ENCODE measurements around the gene ACIN1. TPM values are rescaled to one million over a fixed set of nuclear protein-coding genes. Genes with fewer than 3 reads are reported as not detected.
A peak's percentile ranks its signal among the peaks of the same experiment; 100 is the strongest.

Gene ACIN1
- total and polyA plus RNA-seq, 9 donors: 83.3 to 165 (median 135) TPM

DNA sequence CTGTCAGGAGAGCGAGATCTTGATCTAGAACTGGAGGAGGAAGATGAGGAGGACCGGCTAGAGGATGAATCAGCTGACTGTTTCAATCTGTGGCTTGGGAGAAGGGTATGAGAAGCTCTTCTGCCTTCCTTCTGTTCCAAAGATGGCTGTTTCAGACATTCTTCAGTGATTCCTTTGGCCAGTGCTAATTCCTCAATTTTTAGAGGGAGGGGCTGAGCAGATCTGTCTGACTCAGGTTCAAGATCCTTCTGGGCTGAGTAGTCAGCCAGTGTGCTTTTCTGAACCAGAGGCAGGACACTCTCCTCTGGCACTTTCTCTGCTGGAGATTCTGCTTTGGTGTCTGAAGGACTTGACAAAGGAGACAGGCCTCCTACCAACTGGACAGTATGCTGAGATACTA lies 15.2 kb downstream of the ACIN1 start:
- no peak overlapping the region for H3K27ac ChIP-seq
- no peak for DNase-seq
- WGBS, 3 donors: 75 to 80% (median 80%) methylated on average over 2 of the region's 2 CpGs

DNA sequence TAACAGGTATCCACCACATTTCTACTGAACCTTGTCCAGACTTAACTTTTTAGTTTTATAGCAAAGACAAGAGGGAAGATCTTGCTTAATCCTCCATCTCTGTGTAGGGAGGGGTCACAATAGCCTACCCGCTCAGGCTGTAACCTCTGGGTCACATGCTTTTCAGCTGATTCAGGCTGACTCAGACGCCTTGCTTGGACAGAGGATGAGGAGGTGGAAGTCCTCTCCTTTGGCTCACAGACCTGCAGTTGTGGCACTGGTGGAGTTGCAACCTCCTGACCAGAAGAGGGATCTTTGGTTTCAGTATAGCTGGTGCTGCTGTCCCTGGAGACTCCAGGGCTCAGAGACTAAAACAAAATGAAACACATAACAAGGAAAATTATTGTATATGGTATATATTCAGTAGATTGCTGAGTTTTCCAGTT lies 16.2 kb downstream of the ACIN1 start:
- TF ChIP-seq, protein P1, sequence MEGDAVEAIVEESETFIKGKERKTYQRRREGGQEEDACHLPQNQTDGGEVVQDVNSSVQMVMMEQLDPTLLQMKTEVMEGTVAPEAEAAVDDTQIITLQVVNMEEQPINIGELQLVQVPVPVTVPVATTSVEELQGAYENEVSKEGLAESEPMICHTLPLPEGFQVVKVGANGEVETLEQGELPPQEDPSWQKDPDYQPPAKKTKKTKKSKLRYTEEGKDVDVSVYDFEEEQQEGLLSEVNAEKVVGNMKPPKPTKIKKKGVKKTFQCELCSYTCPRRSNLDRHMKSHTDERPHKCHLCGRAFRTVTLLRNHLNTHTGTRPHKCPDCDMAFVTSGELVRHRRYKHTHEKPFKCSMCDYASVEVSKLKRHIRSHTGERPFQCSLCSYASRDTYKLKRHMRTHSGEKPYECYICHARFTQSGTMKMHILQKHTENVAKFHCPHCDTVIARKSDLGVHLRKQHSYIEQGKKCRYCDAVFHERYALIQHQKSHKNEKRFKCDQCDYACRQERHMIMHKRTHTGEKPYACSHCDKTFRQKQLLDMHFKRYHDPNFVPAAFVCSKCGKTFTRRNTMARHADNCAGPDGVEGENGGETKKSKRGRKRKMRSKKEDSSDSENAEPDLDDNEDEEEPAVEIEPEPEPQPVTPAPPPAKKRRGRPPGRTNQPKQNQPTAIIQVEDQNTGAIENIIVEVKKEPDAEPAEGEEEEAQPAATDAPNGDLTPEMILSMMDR (IDR thresholded peaks at IDR 0.05): no peak
- TF ChIP-seq POLR2A (IDR thresholded peaks at IDR 0.05) (no peak), EP300 (IDR thresholded peaks at IDR 0.05) (no peak)
- H3K9me3 ChIP-seq: no peaks in the 10 kb centered on the region
- intact Hi-C loops (cut with DNase I): no loop called here
- DNase-seq: peak in 2 of 5 donors; percentile 55 to 64
- H3K4me3 ChIP-seq: no peak overlapping the region
- no peaks in the 10 kb centered on the region for H3K4me1 ChIP-seq (ENCODE audit: insufficient read depth)
- H3K27ac ChIP-seq: no peak overlapping the region
- WGBS, 3 donors: 6 to 14% (median 7%) methylated on average over 2 of the region's 2 CpGs
- no peaks in the 10 kb centered on the region for H3K36me3 ChIP-seq
- H3K27me3 ChIP-seq: no peaks in the 10 kb centered on the region

More for the DNA sequence above, 15.2 kb downstream of the ACIN1 start:
- H3K4me1 ChIP-seq (ENCODE audit: insufficient read depth): no peaks in the 10 kb centered on the region
- intact Hi-C loops (cut with DNase I): no loop called here
- no peaks in the 10 kb centered on the region for H3K9me3 ChIP-seq
- no peak for TF ChIP-seq EP300 (IDR thresholded peaks at IDR 0.05)
- no peak for TF ChIP-seq POLR2A (IDR thresholded peaks at IDR 0.05)
- TF ChIP-seq, protein P1 (IDR thresholded peaks at IDR 0.05): no peak
- no peaks in the 10 kb centered on the region for H3K27me3 ChIP-seq
- no peaks in the 10 kb centered on the region for H3K36me3 ChIP-seq
- no peak overlapping the region for H3K4me3 ChIP-seq

DNA sequence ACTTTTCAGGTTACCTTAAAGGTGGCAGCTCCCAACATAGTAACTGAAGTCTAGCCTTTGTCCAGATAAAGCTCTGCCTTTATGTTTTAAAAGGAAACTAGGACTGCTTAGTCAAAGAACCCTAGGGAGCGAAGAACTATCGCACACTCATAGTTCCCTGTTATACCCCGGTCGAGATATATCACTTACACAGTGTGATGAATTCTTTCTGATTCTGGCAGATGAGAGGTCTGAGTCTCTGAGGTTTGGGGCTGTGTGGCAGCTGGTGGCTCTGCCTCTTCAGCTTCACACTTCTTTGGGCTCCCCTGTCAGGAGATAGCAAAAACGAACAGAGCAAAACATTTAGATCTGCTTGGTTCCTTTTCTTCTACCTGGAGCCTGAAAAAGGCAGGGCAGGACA lies 17.0 kb downstream of the ACIN1 start:
- Histone ChIP-seq H3K9me3 (no peaks in the 10 kb centered on the region), H3K4me3 (no peak overlapping the region), H3K4me1 (ENCODE audit: insufficient read depth) (no peaks in the 10 kb centered on the region), H3K27ac (no peak overlapping the region), H3K27me3 (no peaks in the 10 kb centered on the region), H3K36me3 (no peaks in the 10 kb centered on the region)
- TF ChIP-seq POLR2A (IDR thresholded peaks at IDR 0.05) (no peak), EP300 (IDR thresholded peaks at IDR 0.05) (no peak)
- TF ChIP-seq, protein P1 (IDR thresholded peaks at IDR 0.05): no peak
- intact Hi-C loops (cut with DNase I): no loop called here
- 76 to 85% (median 82%) methylated on average over 5 of the region's 5 CpGs for WGBS, 3 donors
- DNase-seq: no peak

DNA sequence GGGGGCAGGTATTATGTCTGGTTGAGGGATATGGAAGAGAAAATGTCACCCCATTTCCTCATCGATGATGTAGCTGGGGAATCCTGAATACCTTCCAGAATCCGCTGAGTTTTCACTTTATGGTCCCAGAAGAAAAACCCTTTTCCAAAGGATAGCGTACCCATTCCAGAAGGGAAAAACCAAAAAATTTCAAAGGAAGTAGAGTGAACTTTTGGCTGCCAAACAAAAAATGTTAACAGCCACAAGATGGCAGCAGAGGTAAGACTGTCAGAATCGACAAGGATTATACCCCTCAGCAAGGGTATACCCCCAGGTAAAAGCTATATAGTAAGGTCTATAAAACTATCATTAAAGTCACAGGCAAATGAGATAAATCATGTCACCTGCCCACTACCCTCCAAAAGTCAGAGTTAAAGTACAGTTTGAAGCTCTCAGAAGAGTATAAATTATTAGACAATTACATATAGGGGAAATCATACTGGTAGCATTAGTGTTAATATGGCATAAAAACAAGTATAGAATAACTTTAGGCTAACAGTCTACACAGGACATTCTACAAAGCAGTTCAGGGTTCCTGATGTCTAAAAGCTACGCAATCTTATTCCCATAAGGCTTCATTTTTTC lies 18.0 kb downstream of the ACIN1 start:
- no peaks in the 10 kb centered on the region for H3K36me3 ChIP-seq
- DNase-seq: no peak
- H3K27me3 ChIP-seq: no peaks in the 10 kb centered on the region
- WGBS, 3 donors: 60 to 65% (median 61%) methylated on average over 5 of the region's 5 CpGs
- no peak overlapping the region for H3K27ac ChIP-seq
- H3K4me3 ChIP-seq: no peak overlapping the region
- intact Hi-C loops (cut with DNase I): no loop called here
- no peaks in the 10 kb centered on the region for H3K9me3 ChIP-seq
- TF ChIP-seq, protein P1 (IDR thresholded peaks at IDR 0.05): peak in 2 of 3 donors; percentile 9 to 14
- TF ChIP-seq POLR2A (IDR thresholded peaks at IDR 0.05): no peak
- H3K4me1 ChIP-seq (ENCODE audit: insufficient read depth): peaks cover 5% of the 10 kb centered on the region

All from ovary (tissue), 9 donors.